Thoracic aorta (tissue), 2 donors: ENCODE results near the gene SLC15A3. TPM values are rescaled to one million over a fixed set of nuclear protein-coding genes. Genes with fewer than 3 reads are reported as not detected.

Experiments
- ATAC-seq: fragments of 150-250 bp; one replicate; pipeline ENCODE4 v1.8.0; 2017; ENCODE audit warnings: low read depth; ENCODE audit not compliant: insufficient number of reproducible peaks, low FRiP score
- DNase-seq: peaks from one replicate; pipeline ENCODE4 v3.0.0-alpha.2; 2020; ENCODE audit warnings: low spot score
- H3K27ac ChIP-seq, 2 donors: fragments of 200-600 bp; sonication (generic); 1 replicate in 1 of 2; 2 replicates in 1 of 2; pipeline ENCODE4 v1.5.1; 2016; ENCODE audit warnings: mild to moderate bottlenecking in 2 of 2, moderate library complexity in 2 of 2
- H3K27me3 ChIP-seq: fragments of 200-600 bp; sonication (generic); replicated peaks from 2 replicates; pipeline ENCODE4 v1.6.0; 2016; ENCODE audit warnings: mild to moderate bottlenecking; ENCODE audit not compliant: insufficient read depth
- H3K36me3 ChIP-seq: fragments of 200-600 bp; sonication (generic); one replicate; pipeline ENCODE4 v1.5.1; 2016
- H3K4me1 ChIP-seq, 2 donors: fragments of 200-600 bp; sonication (generic); 1 replicate in 1 of 2; 2 replicates in 1 of 2; pipeline versions ENCODE4 v1.5.1 to v1.6.0; 2016; ENCODE audit warnings: low read depth in 2 of 2, mild to moderate bottlenecking in 1 of 2; ENCODE audit not compliant: control insufficient read depth in 1 of 2
- H3K4me3 ChIP-seq: fragments of 200-600 bp; sonication (generic); 2 replicates; pipeline ENCODE4 v1.5.1; 2016; ENCODE audit warnings: mild to moderate bottlenecking
- H3K9me3 ChIP-seq: fragments of 200-600 bp; sonication (generic); 2 replicates; pipeline ENCODE4 v1.5.1; 2016
- CTCF ChIP-seq: fragments of 200-600 bp; sonication (generic); IDR thresholded peaks from one replicate; pipeline ENCODE4 v1.5.1; 2019; ENCODE audit warnings: antibody characterized with exemption
- total RNA-seq, 2 donors: library from RNA; depleted of rRNA; stranded (reverse); fragments of >200 nt; gene quantifications; one replicate each; pipeline versions ENCODE4 v1.1.0 to v1.2.3, GENCODE V29; 2016

The SLC15A3 gene
- total RNA-seq, 2 donors from 2014 or later, result 27.7 to 29.5 TPM

GRCh38 chr11:60900673-60901404 lies 51.1 kb downstream of the SLC15A3 start:
- TF ChIP-seq CTCF, result no peak
- H3K4me3 ChIP-seq, result no peak overlapping the region
- H3K36me3 ChIP-seq, result peaks cover 60% of the 10 kb centered on the region
- H3K27ac ChIP-seq, result no peak overlapping the region
- DNase-seq (no peak), ATAC-seq (no peak)
- H3K9me3 ChIP-seq, result no peaks in the 10 kb centered on the region
- H3K27me3 ChIP-seq, result no peaks in the 10 kb centered on the region
- peaks cover 10 to 16% of the 10 kb centered on the region in 2 donors for H3K4me1 ChIP-seq

- no peak for ATAC-seq
- no peak for DNase-seq
- Histone ChIP-seq H3K27ac (no peak overlapping the region), H3K27me3 (no peaks in the 10 kb centered on the region), H3K9me3 (no peaks in the 10 kb centered on the region), H3K4me1 (peaks cover 6 to 8% of the 10 kb centered on the region in 2 donors), H3K36me3 (peaks cover 60% of the 10 kb centered on the region), H3K4me3 (no peak overlapping the region)
- no peak for TF ChIP-seq CTCF
These were observed 52.0 kb downstream of the SLC15A3 start for GRCh38 chr11:60899977-60900376.

- Histone ChIP-seq H3K9me3 (no peaks in the 10 kb centered on the region), H3K36me3 (peaks cover 60% of the 10 kb centered on the region), H3K27ac (no peak overlapping the region), H3K4me3 (no peak overlapping the region), H3K4me1 (peaks cover 0 to under 1% of the 10 kb centered on the region in 2 donors), H3K27me3 (no peaks in the 10 kb centered on the region)
- ATAC-seq (no peak), DNase-seq (no peak)
- TF ChIP-seq CTCF, result peak; percentile 91
These were observed 52.7 kb downstream of the SLC15A3 start for GRCh38 chr11:60899046-60899936.

- peaks cover 58% of the 10 kb centered on the region for H3K36me3 ChIP-seq
- ATAC-seq, result no peak
- H3K9me3 ChIP-seq, result no peaks in the 10 kb centered on the region
- DNase-seq, result no peak
- H3K27ac ChIP-seq, result no peak overlapping the region
- H3K27me3 ChIP-seq, result no peaks in the 10 kb centered on the region
- H3K4me3 ChIP-seq, result no peak overlapping the region
- no peaks in the 10 kb centered on the region for H3K4me1 ChIP-seq
- no peak for TF ChIP-seq CTCF
These were observed 54.5 kb downstream of the SLC15A3 start for GRCh38 chr11:60897496-60897895.

GRCh38 chr11:60895687-60896086 lies 56.3 kb downstream of the SLC15A3 start:
- no peak for TF ChIP-seq CTCF
- Histone ChIP-seq H3K36me3 (peaks cover 41% of the 10 kb centered on the region), H3K4me1 (no peaks in the 10 kb centered on the region), H3K27me3 (no peaks in the 10 kb centered on the region), H3K9me3 (no peaks in the 10 kb centered on the region), H3K4me3 (no peak overlapping the region), H3K27ac (no peak overlapping the region)
- DNase-seq, result no peak
- no peak for ATAC-seq
